SKM-1 treated with dmso at 0.1 percent for 144 hours (cell line): ENCODE measurements around the gene TCF7L1.
A peak's percentile ranks its signal among the peaks of the same experiment; 100 is the strongest.
"Not testable (repeated sequence)": the region's sequence is repeated elsewhere in the genome, so short reads cannot be mapped to it uniquely, and the experiment has no call there.

Source experiments
- DNase-seq: peaks from one replicate; lab custom pipeline; 2025; ENCODE audit not compliant: unreplicated experiment; lab: John Stamatoyannopoulos, UW

TCF7L1 gene

DNA sequence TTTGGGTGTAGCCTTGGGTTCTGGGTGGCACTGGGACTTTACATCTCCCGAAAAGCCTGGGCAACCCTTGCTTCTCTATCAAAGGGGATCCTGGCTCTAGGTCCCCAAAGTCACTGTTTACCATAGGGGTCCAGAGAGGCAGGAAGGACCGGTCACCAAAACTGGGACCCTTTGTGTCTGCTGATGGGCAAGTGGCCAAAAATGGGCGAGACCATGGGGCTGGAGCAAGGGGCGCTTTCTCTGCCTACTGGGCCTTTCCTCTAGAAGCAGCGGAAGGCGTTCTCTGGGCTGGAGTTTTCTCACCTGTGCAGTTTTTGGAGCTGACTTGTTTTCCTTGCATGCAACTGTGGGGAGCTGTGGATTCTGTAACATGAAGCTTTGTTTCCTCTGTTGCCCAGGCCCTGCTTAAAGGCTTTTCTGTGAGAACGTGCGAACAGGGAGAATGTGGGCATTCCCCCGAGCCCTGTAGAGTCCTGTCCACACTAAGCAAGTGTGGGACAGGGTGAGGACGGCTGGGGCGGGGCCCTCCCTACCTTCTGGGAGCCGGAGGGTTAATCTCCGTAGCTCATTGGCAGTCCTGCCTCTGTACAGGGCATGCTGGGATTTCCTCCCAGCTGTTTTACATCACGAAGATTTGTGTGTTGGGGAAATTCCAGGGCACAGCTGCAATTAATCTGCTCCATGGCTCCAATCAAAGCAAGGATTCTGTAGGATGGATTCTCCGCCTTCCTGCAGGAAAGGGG is 144.4 kb downstream of the TCF7L1 start:
- no peak for DNase-seq

DNA sequence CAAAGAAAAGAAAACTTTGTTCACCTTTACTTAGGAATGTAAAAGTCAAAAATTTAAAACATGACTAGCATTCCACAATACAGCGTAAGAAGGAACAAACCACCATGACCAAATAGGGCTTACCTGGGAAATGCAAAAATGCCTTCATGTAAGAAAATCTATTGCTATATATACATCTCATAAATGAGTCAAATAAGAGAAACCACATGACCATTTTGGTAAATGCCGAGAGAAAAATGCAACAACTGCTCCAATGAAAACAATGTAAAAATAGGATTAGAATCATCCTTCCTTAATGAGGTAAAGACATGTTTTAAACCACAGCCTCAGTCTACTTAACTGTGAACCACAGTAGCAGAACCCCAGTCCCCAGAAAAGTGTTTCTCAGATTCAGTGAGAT is 145.2 kb downstream of the TCF7L1 start:
- DNase-seq, result no peak

DNA sequence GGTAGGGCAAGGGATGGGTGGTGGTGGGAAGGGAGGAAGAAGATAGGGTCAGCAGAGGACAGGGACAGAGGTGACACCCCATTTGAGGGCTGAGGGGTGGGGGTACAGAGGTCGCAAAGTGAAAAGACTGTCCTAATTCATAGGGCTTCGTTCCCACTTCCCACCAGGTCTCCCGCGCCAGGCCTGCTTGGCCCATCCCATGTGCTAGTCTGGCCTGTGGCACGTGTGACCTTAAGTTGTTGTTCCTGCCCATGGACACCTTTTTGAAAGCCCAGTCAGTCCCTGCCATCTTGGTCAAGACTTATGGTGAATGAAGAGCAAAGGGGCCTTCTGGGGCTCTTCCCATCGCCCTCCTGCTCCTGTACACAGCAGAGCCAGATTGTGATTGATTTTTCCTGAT is 148.4 kb downstream of the TCF7L1 start:
- no peak for DNase-seq

DNA sequence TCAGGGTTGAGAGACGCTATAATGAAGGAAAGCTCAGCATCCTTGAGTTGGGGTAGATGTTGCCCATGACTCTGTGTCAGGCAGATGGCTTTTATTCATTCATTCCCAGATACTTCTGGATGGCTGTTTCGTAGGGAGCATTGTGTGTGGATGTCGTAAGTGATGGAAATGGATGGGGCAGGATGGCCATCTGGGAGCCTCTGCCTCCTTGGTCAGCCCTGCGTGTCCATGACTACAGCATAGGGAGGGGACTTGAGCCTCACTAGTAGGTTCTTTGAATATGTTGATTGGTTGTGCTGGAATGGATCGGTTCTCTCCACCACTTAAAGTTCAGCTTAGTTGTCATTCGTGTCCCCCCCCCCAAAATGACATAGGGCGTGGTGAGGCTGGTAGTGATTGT is 149.7 kb downstream of the TCF7L1 start:
- no peak for DNase-seq

DNA sequence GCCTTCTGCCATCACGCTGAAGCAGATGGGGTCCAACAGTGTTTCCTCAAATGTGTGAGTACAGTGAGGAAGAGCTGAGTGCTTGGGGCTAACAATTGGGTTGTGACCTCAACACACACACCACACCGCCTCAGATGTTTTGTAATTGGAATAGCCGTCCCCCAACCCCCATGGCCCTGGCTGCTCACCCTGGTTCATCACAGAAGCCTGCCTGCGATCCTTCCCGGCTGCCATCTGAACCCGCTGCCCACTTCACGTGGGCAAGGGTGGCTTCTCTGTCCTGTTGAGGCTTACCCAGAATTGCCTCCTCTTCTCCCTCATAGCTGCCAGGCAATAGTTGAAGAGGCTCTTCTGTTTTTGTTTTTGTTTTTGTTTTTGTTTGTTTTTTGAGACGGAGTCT is 150.4 kb downstream of the TCF7L1 start:
- no peak for DNase-seq

DNA sequence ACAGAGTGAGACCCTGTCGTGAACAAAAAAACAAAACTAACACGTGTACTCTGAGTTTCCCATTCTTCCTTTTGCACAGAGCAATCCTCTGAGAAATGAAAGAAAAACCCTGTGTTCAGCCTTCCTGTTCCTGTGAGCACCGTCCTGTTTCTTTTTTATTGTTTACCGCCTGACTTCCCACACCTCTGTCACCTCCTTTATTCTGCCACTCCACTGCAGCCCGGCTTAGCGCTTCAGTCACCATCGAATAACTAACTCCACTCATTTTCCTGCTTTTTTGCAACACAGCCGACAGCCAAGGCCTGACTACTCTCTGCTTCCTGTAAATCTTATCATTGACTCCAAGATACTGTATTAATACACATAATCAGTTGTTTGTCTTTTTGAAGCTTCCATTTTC is 153.7 kb downstream of the TCF7L1 start:
- DNase-seq, result no peak

DNA sequence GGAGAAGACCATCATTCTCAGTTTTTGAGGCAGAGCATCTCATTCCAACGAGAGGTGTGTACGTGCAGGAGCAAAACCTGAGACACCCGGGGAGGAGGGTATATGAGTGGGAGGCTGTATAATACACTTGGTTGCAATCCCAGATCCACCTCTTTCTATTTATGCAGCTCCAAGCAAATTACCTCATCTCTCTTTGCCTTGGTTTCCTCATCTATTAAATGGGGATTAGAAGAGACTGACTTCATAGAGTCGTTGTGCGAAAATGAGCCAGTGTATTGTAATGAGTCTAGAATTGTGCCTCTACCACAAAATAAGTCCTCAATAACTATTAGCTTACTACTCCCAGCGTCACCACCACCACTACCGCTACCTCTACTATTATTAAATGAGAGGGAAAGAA is 154.5 kb downstream of the TCF7L1 start:
- no peak for DNase-seq

DNA sequence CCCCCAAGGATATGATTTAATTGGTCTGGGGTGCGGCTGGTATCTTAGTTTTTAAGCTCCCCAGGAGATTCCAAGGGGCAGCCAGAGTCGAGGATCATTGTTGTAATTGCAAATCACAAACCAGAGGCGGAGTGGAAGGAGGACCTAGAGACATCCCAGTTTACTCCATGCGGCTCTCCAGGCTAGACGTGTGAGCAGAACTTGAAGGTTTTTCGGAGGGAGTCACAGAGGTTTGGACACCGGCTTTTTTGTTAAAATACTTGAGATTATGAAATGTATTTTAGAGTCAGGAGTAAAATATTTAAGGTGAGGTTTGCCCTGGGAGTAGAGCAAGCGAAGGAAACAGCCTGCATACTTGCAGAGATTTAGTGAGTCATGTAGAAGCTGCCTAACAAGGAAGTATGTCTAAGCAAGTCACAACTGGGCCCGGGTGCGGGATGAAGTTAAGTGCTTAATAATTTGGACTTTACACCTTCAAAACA is 155.1 kb downstream of the TCF7L1 start:
- no peak for DNase-seq

DNA sequence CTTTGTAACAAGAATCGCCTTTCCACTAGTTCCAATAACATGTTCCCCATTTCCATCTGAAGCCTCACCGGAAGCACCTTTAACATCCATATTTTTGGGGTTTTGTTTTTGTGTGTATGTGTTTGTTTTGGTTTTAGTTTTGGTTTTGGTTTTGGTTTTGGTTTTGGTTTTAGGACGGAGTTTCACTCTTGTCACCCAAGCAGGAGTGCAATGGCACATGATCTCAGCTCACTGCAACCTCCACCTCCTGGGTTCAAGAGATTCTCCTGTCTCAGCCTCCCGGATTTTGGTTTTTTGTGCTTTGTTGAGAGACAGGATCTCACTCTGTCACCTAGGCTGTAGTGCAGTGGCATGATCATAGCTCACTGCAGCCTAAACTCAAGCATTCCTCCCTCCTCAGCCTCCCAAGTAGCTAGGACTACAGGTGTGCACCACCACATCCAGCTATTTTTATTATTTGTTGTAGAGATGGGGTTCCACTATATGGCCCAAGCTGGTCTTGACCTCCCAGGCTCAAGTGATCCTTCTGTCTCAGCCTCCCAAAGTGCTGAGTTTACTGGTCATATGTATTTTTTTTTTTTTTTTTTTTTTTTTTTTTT is 158.3 kb downstream of the TCF7L1 start:
- no peak for DNase-seq

DNA sequence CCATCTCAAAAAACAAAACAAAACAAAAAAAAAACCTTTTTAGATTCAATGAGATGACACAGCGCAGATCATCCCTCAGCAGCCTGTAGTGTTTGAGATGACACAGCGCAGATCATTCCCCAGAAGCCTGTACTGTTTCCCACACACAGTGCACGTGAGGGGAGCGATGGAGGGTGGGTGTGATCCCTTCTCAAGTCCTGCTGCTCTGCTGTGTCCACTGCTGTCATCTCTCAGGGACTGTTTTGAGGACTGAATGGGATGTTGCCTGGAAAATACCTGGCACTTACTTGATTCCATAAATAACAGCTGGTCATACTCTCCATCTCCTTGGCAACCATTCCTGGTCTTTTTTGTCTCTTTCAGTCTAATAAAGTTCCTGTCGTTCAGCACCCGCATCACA is 168.9 kb downstream of the TCF7L1 start:
- no peak for DNase-seq

DNA sequence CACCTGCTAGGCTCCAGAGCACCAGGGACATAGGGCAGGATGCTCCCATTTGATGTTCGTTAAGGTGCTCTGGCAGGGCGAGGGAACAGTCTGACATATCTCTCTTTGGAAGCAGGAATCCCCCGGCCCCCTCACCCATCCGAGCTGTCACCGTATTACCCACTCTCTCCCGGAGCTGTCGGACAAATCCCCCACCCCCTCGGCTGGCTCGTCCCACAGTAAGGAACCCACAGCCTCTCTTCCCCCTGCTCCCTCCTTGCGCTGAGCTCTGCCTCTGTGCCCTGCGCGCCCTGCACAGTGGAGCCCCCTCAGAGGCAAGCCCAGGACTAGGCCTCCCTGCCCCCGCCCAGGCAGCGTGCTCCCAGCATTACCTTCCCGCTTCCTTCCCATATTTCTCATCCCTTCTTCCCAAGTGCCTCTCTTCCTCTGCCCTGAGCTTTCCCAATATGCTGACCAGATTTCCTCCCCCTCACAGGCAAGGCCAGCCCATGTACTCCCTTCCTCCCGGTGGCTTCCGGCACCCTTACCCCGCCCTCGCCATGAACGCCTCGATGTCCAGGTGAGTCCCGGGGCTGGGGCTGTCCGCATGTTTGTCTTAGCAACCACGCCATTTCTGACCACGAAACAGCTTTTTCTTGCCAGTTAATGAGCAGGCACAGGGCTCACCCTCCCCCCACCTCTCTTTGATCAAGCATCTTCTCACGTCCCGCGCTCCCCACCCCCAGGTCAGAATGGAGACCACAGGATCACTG is 170.8 kb downstream of the TCF7L1 start:
- DNase-seq, result no peak

DNA sequence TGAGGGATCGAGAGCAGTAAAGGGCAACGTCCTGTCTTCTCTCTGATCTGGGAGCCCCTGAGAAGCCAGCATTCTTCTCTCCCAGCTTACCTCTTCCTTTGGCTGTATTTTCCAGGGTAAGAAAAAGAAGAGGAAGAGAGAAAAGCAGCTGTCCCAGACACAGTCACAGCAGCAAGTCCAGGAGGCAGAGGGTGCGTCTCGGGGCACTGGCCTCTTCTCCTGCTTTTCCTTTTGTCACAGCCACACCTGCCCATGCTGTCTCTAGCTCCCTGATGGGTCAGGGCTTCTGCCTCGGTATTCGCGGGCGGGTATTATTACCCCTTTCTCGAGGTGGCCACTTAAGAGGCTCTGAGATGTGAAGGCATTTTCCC is 174.3 kb downstream of the TCF7L1 start:
- no peak for DNase-seq

DNA sequence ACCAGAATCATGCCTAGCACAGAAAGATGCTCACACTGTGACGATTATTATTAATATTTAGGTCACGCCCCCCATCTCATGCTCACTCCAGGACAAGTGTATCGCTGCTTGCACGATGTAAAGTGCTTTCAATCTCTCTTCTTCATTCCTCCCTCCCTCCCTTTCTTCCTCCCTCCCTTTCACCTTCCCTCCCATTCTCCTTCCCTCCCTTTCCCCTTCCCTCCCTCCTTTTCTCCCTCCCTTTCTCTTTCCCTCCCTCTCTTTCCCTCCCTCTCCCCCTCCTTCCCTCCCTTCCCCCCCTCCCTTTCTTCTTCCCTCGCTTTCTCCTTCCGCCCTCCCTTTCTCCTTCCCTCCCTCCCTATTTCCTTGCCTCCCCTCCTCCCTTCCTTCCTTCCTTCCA is 175.0 kb downstream of the TCF7L1 start:
- no peak for DNase-seq

DNA sequence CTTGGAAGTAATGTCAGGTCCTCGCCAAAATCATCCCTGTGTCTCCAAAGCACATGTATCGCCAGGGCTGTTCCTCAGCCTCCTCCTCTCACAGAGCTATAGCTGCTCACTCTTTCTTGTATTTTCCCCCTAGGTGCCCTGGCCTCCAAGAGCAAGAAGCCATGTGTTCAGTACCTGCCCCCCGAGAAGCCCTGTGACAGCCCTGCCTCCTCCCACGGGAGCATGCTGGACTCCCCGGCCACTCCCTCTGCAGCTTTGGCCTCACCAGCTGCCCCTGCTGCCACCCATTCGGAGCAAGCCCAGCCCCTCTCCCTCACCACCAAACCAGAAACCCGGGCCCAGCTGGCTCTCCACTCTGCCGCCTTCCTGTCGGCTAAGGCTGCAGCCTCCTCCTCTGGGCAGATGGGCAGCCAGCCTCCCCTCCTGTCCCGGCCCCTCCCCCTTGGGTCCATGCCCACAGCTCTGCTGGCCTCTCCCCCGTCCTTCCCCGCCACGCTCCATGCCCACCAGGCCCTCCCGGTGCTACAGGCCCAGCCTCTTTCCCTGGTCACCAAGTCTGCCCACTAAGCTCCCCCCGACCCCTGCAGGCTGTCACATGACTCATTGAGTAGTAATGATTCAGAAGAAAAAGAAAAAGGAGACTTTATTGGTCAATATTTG is 175.8 kb downstream of the TCF7L1 start:
- no peak for DNase-seq

DNA sequence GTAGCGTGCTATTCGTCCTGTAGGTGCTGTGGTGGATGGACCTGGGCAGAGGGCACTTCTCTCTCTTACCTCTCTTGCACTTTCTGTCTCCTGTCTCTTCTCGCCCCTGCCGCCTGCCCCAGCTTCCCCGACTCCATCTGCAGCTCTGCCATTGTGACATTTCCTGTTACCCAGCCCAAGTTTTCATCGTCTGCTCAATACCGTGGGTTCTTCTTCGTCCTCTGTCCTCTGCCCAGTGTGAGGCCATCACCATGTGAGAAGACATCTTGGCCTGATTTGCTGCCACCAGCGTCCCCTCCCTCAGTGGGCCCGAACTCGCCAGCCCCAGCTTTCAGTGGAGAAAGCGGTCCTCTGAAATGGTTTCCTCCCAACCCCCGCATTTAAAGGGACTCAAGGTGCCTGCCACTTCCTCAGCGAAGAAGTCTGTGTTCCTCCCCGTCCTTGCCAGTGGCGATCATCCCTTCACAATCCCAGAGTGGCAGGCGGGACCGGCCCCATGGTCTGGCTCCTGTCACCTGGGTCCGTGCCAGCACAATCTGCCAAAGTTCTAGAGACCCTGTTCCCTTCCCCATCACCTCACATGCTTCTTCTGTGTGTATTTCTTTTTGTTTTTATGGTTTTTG is 176.6 kb downstream of the TCF7L1 start:
- DNase-seq, result peak; percentile 65

DNA sequence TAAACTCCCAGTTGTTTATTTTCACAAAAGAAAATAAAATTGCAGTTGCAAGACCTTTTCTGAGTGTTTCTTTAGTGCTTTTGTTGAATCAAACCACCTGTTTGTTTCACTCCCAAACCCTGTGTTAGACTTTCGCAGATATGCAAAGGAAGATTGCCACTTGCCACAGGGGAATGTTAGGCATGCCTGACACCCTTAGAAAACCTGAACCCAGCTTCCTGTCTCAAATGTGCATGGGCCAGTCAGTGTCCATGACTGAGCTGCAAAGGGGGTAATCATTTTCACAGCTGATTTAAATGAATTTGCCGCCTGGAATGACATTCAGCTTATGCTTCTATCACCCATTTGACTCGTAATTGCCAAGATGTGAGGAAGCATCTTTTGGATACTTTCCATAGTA is 177.1 kb downstream of the TCF7L1 start:
- no peak for DNase-seq

DNA sequence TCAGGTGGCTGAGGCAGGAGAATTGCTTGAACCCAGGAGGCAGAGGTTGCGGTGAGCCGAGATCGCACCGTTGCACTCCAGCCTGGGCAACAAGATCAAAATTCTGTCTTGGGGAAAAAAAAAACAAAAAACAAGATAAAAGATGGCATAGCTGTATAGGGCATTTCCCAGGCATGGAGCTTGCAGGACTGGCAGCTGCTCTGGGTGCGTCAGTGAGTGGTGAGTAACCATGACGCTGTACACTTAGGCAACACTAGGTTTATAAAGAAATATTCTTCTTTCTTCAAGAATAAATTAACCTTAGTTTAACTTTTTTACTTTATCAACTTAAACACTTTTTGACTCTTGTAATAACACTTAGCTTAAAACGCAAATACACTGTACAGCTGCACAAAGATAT is 179.2 kb downstream of the TCF7L1 start:
- DNase-seq, result no peak

DNA sequence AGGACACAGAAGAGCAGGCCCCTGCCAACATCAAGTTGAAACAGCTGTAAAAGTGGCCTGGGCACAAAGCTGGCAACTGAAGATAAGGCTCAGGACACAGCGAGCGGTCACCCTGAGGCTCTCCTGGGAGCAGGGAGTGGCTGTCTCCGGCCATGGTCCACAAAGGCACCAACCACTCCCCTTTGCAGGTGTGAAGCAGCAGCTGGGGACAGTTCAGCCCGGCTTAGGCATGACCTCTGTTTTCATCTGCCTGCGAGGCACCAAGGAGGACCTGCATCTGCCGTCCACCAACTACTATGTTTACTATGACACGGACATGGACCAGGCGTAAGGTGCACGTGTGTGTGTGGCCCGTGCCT is 181.7 kb downstream of the TCF7L1 start:
- no peak for DNase-seq

DNA sequence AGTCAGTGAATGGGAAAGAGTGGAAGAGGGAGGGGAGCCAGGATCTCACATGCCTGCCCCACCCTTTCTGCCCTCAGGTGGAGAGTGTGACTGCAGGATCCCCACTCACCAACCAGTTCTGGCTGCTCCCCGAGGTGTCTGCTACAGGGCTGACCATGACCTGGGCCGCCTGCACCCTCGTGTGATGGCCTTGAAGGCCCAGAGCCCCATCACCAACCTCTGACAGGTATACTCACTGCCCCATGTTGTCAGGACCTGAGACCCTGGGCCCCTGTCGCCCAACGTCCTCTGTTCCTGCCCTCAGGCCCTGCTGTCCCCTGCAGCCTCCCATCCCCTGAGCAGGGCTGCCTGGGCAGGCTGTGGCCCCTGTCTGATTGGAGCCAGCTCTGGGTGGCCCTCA is 182.7 kb downstream of the TCF7L1 start:
- DNase-seq, result not testable (repeated sequence)

DNA sequence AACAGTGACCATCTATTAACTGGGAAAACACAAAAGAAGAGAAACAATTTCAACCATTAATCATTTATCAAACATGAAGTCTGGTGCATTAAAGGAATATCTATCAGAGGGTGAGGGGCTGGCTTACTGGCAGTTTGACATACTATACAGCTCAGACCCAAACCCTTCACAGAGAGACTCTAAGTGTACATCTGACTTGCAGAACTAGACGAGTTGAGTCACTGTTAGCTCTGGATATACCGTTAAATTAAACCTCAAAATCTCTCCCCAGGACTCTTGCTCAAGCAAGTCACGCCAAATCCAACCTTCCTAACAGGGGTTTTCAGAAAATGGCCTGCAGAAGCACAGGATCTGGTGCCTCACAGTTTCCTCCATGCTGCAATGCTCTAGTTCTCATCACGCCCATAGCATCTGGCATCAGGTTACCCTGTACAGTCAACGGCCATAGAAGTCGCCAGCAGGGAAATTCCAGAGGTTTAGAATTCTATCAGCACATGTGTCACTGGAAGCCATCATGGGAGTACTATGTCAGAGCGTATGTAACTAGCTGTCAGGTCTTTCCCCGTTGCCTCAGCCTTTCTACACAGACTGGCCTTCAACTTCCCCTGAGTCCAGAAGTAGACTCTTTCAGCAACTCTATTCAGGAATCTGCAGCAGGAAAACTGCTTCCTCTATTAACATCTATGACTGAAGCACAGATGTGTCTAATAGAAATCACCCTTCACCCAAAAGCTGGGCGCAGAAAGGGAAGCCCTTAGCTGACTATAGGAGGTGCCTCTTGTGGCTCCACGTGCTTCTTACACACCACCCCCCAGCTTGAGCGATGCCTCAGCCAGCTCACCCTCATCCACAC is 185.3 kb downstream of the TCF7L1 start:
- no peak for DNase-seq
